Astrocyte of the hippocampus (primary cell): ENCODE data around the gene SETD3.
"Not testable (repeated sequence)": the region's sequence is repeated elsewhere in the genome, so short reads cannot be mapped to it uniquely, and the experiment has no call there.

ENCODE experiments used
- DNase-seq: peaks from one replicate; pipeline ENCODE4 v3.0.0; 2011; ENCODE audit warnings: low read depth, low spot score

The SETD3 gene

GRCh38 chr14:99361596-99362215, 119.0 kb downstream of the SETD3 start:
- DNase-seq, result no peak

GRCh38 chr14:99360774-99361595, 119.7 kb downstream of the SETD3 start:
- no peak for DNase-seq

GRCh38 chr14:99359906-99360305, 120.8 kb downstream of the SETD3 start:
- DNase-seq, result peak; percentile 22

- peak; percentile 19 for DNase-seq
Observed at GRCh38 chr14:99357916-99358390, 122.7 kb downstream of the SETD3 start.

GRCh38 chr14:99357151-99357915, 123.3 kb downstream of the SETD3 start:
- DNase-seq, result no peak

- DNase-seq, result no peak
Observed at GRCh38 chr14:99356031-99356608, 124.5 kb downstream of the SETD3 start.

- DNase-seq, result no peak
Observed at GRCh38 chr14:99354166-99354875, 126.3 kb downstream of the SETD3 start.

- no peak for DNase-seq
Observed at GRCh38 chr14:99352688-99353280, 127.9 kb downstream of the SETD3 start.

- no peak for DNase-seq
Observed at GRCh38 chr14:99351166-99352007, 129.3 kb downstream of the SETD3 start.

GRCh38 chr14:99350751-99351150, 129.9 kb downstream of the SETD3 start:
- DNase-seq, result no peak

- no peak for DNase-seq
Observed at GRCh38 chr14:99349721-99350495, 130.8 kb downstream of the SETD3 start.

- DNase-seq, result no peak
Observed at GRCh38 chr14:99348816-99349614, 131.6 kb downstream of the SETD3 start.

- DNase-seq, result not testable (repeated sequence)
Observed at GRCh38 chr14:99348231-99348630, 132.4 kb downstream of the SETD3 start.
